K562 (cell line): ENCODE data around the gene NECAB3. TPM values are rescaled to one million over a fixed set of nuclear protein-coding genes. Genes with fewer than 3 reads are reported as not detected.

Source experiments
- BRCA1 ChIP-seq, 2 experiments: fragments of 450-650 bp in 1 of 2; sonication (generic) in 1 of 2; formaldehyde crosslinking in 1 of 2; IDR thresholded peaks; 2 replicates each; pipeline versions ENCODE4 v1.5.0 to v1.6.1; 2017 to 2020; ENCODE audit warnings: mild to moderate bottlenecking in 1 of 2, missing genetic modification reagents in 1 of 2
- BRF1 ChIP-seq: IDR thresholded peaks from 3 replicates; pipeline ENCODE4 v1.6.1; 2011; ENCODE audit warnings: borderline replicate concordance, mild to moderate bottlenecking; ENCODE audit not compliant: insufficient read length; ENCODE audit errors: extremely low read depth
- FOS ChIP-seq: IDR thresholded peaks from 3 replicates; pipeline ENCODE4 v1.6.1; 2011; ENCODE audit not compliant: insufficient read length; ENCODE audit errors: extremely low read depth
- FOXP1 ChIP-seq: sonication (generic); formaldehyde crosslinking; IDR thresholded peaks from 2 replicates; pipeline ENCODE4 v1.8.0; 2022; ENCODE audit warnings: mild to moderate bottlenecking, missing genetic modification reagents
- HDAC2 ChIP-seq: fragments of 450-650 bp; IDR thresholded peaks from 2 replicates; pipeline ENCODE4 v1.6.1; 2016; ENCODE audit warnings: mild to moderate bottlenecking
- MIER1 ChIP-seq: fragments of 450-650 bp; IDR thresholded peaks from 2 replicates; pipeline ENCODE4 v1.6.1; 2016; ENCODE audit warnings: antibody characterized with exemption, mild to moderate bottlenecking, low read depth
- PML ChIP-seq: IDR thresholded peaks from 2 replicates; pipeline ENCODE4 v1.6.1; 2012; ENCODE audit warnings: low read length, inconsistent platforms
- POLR3A ChIP-seq: IDR thresholded peaks from 2 replicates; pipeline ENCODE4 v1.6.1; 2011; ENCODE audit warnings: borderline replicate concordance, mild to moderate bottlenecking, moderate library complexity; ENCODE audit not compliant: insufficient read length, insufficient read depth; ENCODE audit errors: extremely low read depth
- SMAD1 ChIP-seq: fragments of 150-350 bp; IDR thresholded peaks from 2 replicates; pipeline ENCODE4 v1.6.1; 2014; ENCODE audit warnings: low read length, low read depth; ENCODE audit not compliant: partially characterized antibody
- SMC3 ChIP-seq: conservative IDR thresholded peaks from 2 replicates; pipeline ENCODE4 v1.6.1; 2011; ENCODE audit warnings: low read depth, low read length, improper control_type of control experiment; ENCODE audit not compliant: insufficient read depth
- SPI1 ChIP-seq: IDR thresholded peaks from 2 replicates; pipeline ENCODE4 v1.6.1; 2011; ENCODE audit warnings: low read depth, low read length, control low read depth, borderline replicate concordance
- TAF1 ChIP-seq: IDR thresholded peaks from 2 replicates; pipeline ENCODE4 v1.6.1; 2011; ENCODE audit warnings: mild to moderate bottlenecking, low read length, moderate library complexity; ENCODE audit not compliant: insufficient read depth, control insufficient read depth, severe bottlenecking; ENCODE audit errors: extremely low read depth
- TGIF2 ChIP-seq: sonication (generic); formaldehyde crosslinking; IDR thresholded peaks from 2 replicates; pipeline ENCODE4 v1.8.1; 2022; ENCODE audit warnings: mild to moderate bottlenecking, missing genetic modification reagents, moderate library complexity
- TRIM28 ChIP-seq: fragments of 450-650 bp; IDR thresholded peaks from 2 replicates; pipeline ENCODE4 v1.6.1; 2017
- ZC3H11A ChIP-seq: IDR thresholded peaks from 2 replicates; pipeline ENCODE4 v1.6.1; 2012; ENCODE audit warnings: low read depth, low read length, improper control_type of control experiment
- ZNF253 ChIP-seq: fragments of 250-450 bp; sonication (Bioruptor Pico); conservative IDR thresholded peaks from 2 replicates; pipeline ENCODE4 v1.6.1; 2021; ENCODE audit warnings: mild to moderate bottlenecking
- polyA plus RNA-seq, 8 experiments: library from polyadenylated mRNA; depleted of rRNA in 4 of 8; stranded (reverse) in 5 of 8; unstranded in 3 of 8; fragments of >200 nt; fragmentation: Nextera tagmentation in 2 of 8; fragmentation: Illumina TruSeq in 1 of 8; extraction: Ambion mirVana in 2 of 8; extraction: Trizol in 1 of 8; gene quantifications; 2 replicates each; pipeline versions ENCODE4 v1.2.1 to v1.2.3, GENCODE V29; 2011 to 2014; ENCODE audit warnings: inconsistent platforms in 1 of 8, missing spikeins in 1 of 8
- total RNA-seq, 7 experiments: library from RNA; depleted of rRNA in 6 of 7; stranded (reverse); fragments of >200 nt in 6 of 7; fragmentation: Illumina TruSeq in 2 of 7; extraction: Trizol in 2 of 7; gene quantifications; 2 replicates each; pipeline versions ENCODE4 v1.2.1 to v1.2.3, GENCODE V29; 2011 to 2021; ENCODE audit warnings: low replicate concordance in 1 of 7
- TF ChIP-seq, protein P1 (sequence below): sonication (generic); formaldehyde crosslinking; IDR thresholded peaks from 2 replicates; pipeline ENCODE4 v1.8.0; 2022; ENCODE audit warnings: missing genetic modification reagents, mild to moderate bottlenecking, borderline replicate concordance
- TF ChIP-seq, protein P2 (sequence below), 2 experiments: fragments of 250-450 bp in 1 of 2; fragments of 450-650 bp in 1 of 2; sonication (Bioruptor Pico) in 1 of 2; IDR thresholded peaks; 2 replicates each; pipeline versions ENCODE4 v1.6.1 to v1.8.0; 2016 to 2021; ENCODE audit warnings: mild to moderate bottlenecking in 2 of 2, moderate library complexity in 2 of 2, missing compliant biosample characterization in 1 of 2, missing genetic modification characterization in 1 of 2
- TF ChIP-seq, protein P3 (sequence below): fragments of 450-650 bp; IDR thresholded peaks from 2 replicates; pipeline ENCODE4 v1.6.1; 2016; ENCODE audit warnings: low read depth, mild to moderate bottlenecking, moderate library complexity
- TF ChIP-seq, protein P4 (sequence below): fragments of 250-450 bp; sonication (Bioruptor Pico); IDR thresholded peaks from 2 replicates; pipeline ENCODE4 v1.8.0; 2022; ENCODE audit warnings: inconsistent platforms
- TF ChIP-seq, protein P5 (sequence below): fragments of 450-650 bp; formaldehyde crosslinking; IDR thresholded peaks from 2 replicates; pipeline ENCODE4 v1.4.0; 2020; ENCODE audit warnings: mild to moderate bottlenecking, moderate library complexity

The NECAB3 gene
- total and polyA plus RNA-seq, 9 of the 15 experiments (the other 6 are each of a cell fraction or from before 2014, with no cell fraction given) = 0.94 to 63.3 (median 31.5) TPM

DNA sequence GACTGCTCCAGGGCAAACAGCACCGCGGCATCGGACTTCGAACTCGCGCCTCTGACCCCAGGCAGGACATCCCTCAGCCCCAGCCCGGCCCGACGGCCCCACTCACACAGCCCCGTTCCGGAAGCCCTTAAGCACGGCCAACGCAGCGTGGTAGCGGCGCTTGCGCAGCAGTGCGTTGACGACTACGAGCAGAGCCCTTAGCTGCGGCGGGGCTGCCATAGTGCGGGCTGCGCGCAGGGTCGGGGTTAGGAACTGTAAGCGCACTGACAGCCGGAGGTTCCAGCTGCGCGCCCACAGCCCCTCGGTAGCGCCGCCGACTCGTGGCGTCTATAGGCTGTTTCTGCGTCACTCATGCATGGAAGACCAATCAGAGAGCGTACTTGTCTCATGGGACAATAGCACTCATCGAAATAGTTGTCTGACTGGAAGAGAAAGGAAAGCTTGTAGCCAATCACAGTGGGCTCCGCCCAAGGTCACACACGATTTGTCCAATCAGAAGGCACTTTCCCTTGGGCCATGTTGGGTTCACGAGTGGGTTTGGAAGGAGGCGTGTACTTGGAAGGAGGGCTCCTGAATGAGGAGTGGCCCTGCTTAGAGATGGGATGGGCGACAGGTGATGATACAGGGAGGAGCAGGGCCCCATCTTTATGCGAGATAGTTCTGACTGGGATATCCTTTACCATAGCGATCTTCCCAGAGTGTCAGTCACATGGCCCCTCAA, 45.9 kb upstream of the NECAB3 start, which contains the start of gene PXMP4 (continued):
- TF ChIP-seq, protein P1, sequence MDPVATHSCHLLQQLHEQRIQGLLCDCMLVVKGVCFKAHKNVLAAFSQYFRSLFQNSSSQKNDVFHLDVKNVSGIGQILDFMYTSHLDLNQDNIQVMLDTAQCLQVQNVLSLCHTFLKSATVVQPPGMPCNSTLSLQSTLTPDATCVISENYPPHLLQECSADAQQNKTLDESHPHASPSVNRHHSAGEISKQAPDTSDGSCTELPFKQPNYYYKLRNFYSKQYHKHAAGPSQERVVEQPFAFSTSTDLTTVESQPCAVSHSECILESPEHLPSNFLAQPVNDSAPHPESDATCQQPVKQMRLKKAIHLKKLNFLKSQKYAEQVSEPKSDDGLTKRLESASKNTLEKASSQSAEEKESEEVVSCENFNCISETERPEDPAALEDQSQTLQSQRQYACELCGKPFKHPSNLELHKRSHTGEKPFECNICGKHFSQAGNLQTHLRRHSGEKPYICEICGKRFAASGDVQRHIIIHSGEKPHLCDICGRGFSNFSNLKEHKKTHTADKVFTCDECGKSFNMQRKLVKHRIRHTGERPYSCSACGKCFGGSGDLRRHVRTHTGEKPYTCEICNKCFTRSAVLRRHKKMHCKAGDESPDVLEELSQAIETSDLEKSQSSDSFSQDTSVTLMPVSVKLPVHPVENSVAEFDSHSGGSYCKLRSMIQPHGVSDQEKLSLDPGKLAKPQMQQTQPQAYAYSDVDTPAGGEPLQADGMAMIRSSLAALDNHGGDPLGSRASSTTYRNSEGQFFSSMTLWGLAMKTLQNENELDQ (CRISPR knock-in tag) = no peak
- no peak for TF ChIP-seq POLR3A
- peak; percentile 82 for TF ChIP-seq HDAC2
- TF ChIP-seq, protein P2, sequence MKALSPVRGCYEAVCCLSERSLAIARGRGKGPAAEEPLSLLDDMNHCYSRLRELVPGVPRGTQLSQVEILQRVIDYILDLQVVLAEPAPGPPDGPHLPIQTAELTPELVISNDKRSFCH (CRISPR knock-in tag; IDR thresholded peaks at IDR 0.05) = no peak
- TF ChIP-seq, protein P2 (tag; IDR thresholded peaks at IDR 0.05) = no peak
- no peak for TF ChIP-seq SMC3
- no peak for TF ChIP-seq ZC3H11A
- peak; percentile 57; the same call in 1 of the 2 replicates for TF ChIP-seq FOXP1 (CRISPR knock-in tag)
- TF ChIP-seq, protein P3, sequence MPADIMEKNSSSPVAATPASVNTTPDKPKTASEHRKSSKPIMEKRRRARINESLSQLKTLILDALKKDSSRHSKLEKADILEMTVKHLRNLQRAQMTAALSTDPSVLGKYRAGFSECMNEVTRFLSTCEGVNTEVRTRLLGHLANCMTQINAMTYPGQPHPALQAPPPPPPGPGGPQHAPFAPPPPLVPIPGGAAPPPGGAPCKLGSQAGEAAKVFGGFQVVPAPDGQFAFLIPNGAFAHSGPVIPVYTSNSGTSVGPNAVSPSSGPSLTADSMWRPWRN = no peak
- peak; percentile 21 for TF ChIP-seq TAF1
- TF ChIP-seq FOS = peak; percentile 99
- no peak for TF ChIP-seq MIER1
- TF ChIP-seq SPI1 = no peak
- TF ChIP-seq ZNF253 (CRISPR knock-in tag) = no peak
- TF ChIP-seq SMAD1 = no peak
- TF ChIP-seq, protein P4, sequence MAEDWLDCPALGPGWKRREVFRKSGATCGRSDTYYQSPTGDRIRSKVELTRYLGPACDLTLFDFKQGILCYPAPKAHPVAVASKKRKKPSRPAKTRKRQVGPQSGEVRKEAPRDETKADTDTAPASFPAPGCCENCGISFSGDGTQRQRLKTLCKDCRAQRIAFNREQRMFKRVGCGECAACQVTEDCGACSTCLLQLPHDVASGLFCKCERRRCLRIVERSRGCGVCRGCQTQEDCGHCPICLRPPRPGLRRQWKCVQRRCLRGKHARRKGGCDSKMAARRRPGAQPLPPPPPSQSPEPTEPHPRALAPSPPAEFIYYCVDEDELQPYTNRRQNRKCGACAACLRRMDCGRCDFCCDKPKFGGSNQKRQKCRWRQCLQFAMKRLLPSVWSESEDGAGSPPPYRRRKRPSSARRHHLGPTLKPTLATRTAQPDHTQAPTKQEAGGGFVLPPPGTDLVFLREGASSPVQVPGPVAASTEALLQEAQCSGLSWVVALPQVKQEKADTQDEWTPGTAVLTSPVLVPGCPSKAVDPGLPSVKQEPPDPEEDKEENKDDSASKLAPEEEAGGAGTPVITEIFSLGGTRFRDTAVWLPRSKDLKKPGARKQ (CRISPR knock-in tag) = 0 out of 2 replicates have a peak, but pooled peaks have one; percentile 34
- no peak for TF ChIP-seq BRF1
- TF ChIP-seq, protein P5, sequence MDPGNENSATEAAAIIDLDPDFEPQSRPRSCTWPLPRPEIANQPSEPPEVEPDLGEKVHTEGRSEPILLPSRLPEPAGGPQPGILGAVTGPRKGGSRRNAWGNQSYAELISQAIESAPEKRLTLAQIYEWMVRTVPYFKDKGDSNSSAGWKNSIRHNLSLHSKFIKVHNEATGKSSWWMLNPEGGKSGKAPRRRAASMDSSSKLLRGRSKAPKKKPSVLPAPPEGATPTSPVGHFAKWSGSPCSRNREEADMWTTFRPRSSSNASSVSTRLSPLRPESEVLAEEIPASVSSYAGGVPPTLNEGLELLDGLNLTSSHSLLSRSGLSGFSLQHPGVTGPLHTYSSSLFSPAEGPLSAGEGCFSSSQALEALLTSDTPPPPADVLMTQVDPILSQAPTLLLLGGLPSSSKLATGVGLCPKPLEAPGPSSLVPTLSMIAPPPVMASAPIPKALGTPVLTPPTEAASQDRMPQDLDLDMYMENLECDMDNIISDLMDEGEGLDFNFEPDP (CRISPR knock-in tag) = no peak
- no peak; the same call in 1 of the 2 replicates for TF ChIP-seq PML
- TF ChIP-seq BRCA1 (IDR thresholded peaks at IDR 0.05) = no peak
- TF ChIP-seq BRCA1 (CRISPR knock-in tag; IDR thresholded peaks at IDR 0.05) = no peak; the same call in 1 of the 2 replicates
- TF ChIP-seq TGIF2 (CRISPR knock-in tag) = peak; percentile 91; the same call in 1 of the 2 replicates
- TF ChIP-seq TRIM28 = no peak
